HepG2 (cell line): ENCODE results near the gene ANXA5. TPM values are rescaled to one million over a fixed set of nuclear protein-coding genes. Genes with fewer than 3 reads are reported as not detected.

Experiments
- ATAC-seq: fragments of 200-7000 bp; cut with Tn5 transposase; 3 replicates; pipeline ENCODE4 v1.9.1; 2020; ENCODE audit warnings: mild to moderate bottlenecking, moderate library complexity
- BruUV-seq: library from RNA; stranded (reverse); fragments of 400-500 nt; replicated peaks from 2 replicates; lab custom pipeline; 2021; lab: Mats Ljungman, UMichigan
- CTCF ChIA-PET: fragments of 300-600 bp; formaldehyde crosslinking; extraction: SDS; loops from one replicate; lab custom pipeline; 2021; ENCODE audit warnings: low total read pairs, inconsistent platforms, low intra/inter-chr PET ratio; lab: Yijun Ruan, JAX
- POLR2A ChIA-PET: fragments of 350-600 bp; sonication (Branson Sonifier 250); formaldehyde crosslinking; loops from one replicate; lab custom pipeline; 2020; ENCODE audit warnings: antibody characterized with exemption, inconsistent platforms; lab: Yijun Ruan, JAX
- DNase-seq: peaks from one replicate; pipeline ENCODE4 v3.0.0-alpha.2; 2015; ENCODE audit warnings: low spot score
- FAIRE-seq: peaks from 3 replicates; lab custom pipeline; 2011; peaks lifted over from hg19 to GRCh38; lab: Jason Lieb, UNC
- H2AFZ ChIP-seq: one replicate; pipeline ENCODE4 v1.6.1; 2011; ENCODE audit warnings: low read length, inconsistent platforms
- H3K27ac ChIP-seq: fragments of 300-600 bp; 3 replicates; pipeline ENCODE4 v1.8.0; 2011; ENCODE audit warnings: mixed run types, mild to moderate bottlenecking, mixed read lengths, low read length, inconsistent platforms; ENCODE audit not compliant: insufficient read depth; ENCODE audit errors: extremely low read length
- H3K27me3 ChIP-seq, 2 experiments: fragments of 200-600 bp in 1 of 2; 2 replicates in 1 of 2; 3 replicates in 1 of 2; pipeline versions ENCODE4 v1.6.0 to v1.8.0; 2011; ENCODE audit warnings: low read length in 2 of 2, mild to moderate bottlenecking in 2 of 2, moderate library complexity in 2 of 2, inconsistent platforms in 1 of 2; ENCODE audit not compliant: insufficient read depth in 2 of 2, control insufficient read depth in 1 of 2
- H3K36me3 ChIP-seq, 2 experiments: fragments of 200-600 bp in 1 of 2; replicated peaks in 1 of 2; 2 replicates in 1 of 2; 3 replicates in 1 of 2; pipeline versions ENCODE4 v1.5.1 to v1.8.0; 2011; ENCODE audit warnings: low read length in 2 of 2, inconsistent platforms in 1 of 2; ENCODE audit not compliant: insufficient read depth in 2 of 2, control insufficient read depth in 1 of 2
- H3K4me1 ChIP-seq: 2 replicates; pipeline ENCODE4 v1.5.1; 2012; ENCODE audit warnings: low read length, inconsistent platforms; ENCODE audit not compliant: insufficient read depth
- H3K4me2 ChIP-seq: 2 replicates; pipeline ENCODE4 v1.6.0; 2011; ENCODE audit warnings: low read depth, low read length, inconsistent platforms
- H3K4me3 ChIP-seq, 3 experiments: fragments of 200-600 bp in 1 of 3; sonication (generic), shearing (Covaris generic) in 1 of 3; replicated peaks in 1 of 3; 2 replicates each; pipeline ENCODE4 v1.5.1; 2011 to 2016; ENCODE audit warnings: low read length in 3 of 3, inconsistent platforms in 2 of 3, low read depth in 2 of 3, mild to moderate bottlenecking in 2 of 3, control low read depth in 1 of 3, mixed read lengths in 1 of 3; ENCODE audit not compliant: insufficient read depth in 1 of 3
- H3K79me2 ChIP-seq: one replicate; pipeline ENCODE4 v1.6.1; 2011; ENCODE audit warnings: low read length, inconsistent platforms; ENCODE audit not compliant: insufficient read depth
- H3K9ac ChIP-seq: 2 replicates; pipeline ENCODE4 v1.6.0; 2011; ENCODE audit warnings: mild to moderate bottlenecking, low read depth, low read length, inconsistent platforms; ENCODE audit not compliant: insufficient read depth
- H3K9me3 ChIP-seq: 2 replicates; pipeline ENCODE4 v1.5.1; 2012; ENCODE audit warnings: mild to moderate bottlenecking, low read length
- H4K20me1 ChIP-seq: 2 replicates; pipeline ENCODE4 v1.6.0; 2011; ENCODE audit warnings: inconsistent platforms, mild to moderate bottlenecking, low read length, moderate library complexity; ENCODE audit not compliant: insufficient read depth
- EEA1 ChIP-seq: sonication (generic); formaldehyde crosslinking; IDR thresholded peaks from 2 replicates; pipeline ENCODE4 v1.5.1; 2020; ENCODE audit warnings: mild to moderate bottlenecking, missing genetic modification reagents, borderline replicate concordance
- GATAD2A ChIP-seq: IDR thresholded peaks from 2 replicates; pipeline ENCODE4 v1.6.1; 2016
- TEAD3 ChIP-seq: optimal IDR thresholded peaks from 2 replicates; pipeline ENCODE3; 2016; ENCODE audit warnings: borderline replicate concordance
- ZNF20 ChIP-seq: sonication (generic); formaldehyde crosslinking; IDR thresholded peaks from 2 replicates; pipeline ENCODE4 v1.4.0; 2020; ENCODE audit warnings: mild to moderate bottlenecking, moderate library complexity, missing genetic modification reagents
- ZNF331 ChIP-seq: sonication (generic); formaldehyde crosslinking; IDR thresholded peaks from 2 replicates; pipeline ENCODE4 v1.4.0; 2020; ENCODE audit warnings: missing genetic modification reagents
- WGBS: methylation state at CpG from one replicate; pipeline ENCODE4 v1.1.6; 2017; ENCODE audit warnings: low lambda C conversion rate; 5-methylcytosine and 5-hydroxymethylcytosine counted together
- in situ Hi-C: cut with HindIII; loops from 2 replicates; pipeline ENCODE4 v1.10.0; 2017; ENCODE audit warnings: low pct_unique_long_range_greater_than_20kb; ENCODE audit not compliant: extremely low pct_ligation_motif_present
- intact Hi-C: fragments of 100-400 bp; cut with micrococcal nuclease; formaldehyde crosslinking; loops from one replicate; pipeline ENCODE4 v1.10.0; 2022; ENCODE audit not compliant: unreplicated experiment
- polyA plus RNA-seq, 8 experiments: library from polyadenylated mRNA; depleted of rRNA in 3 of 8; stranded (reverse) in 7 of 8; unstranded in 1 of 8; fragments of >200 nt; fragmentation: Illumina TruSeq in 4 of 8; extraction: Trizol in 4 of 8; gene quantifications; 2 replicates each; pipeline versions ENCODE4 v1.2.1 to v1.2.3, GENCODE V29; 2011 to 2016; ENCODE audit warnings: low read depth in 4 of 8, missing spikeins in 1 of 8, mixed read lengths in 1 of 8; ENCODE audit not compliant: insufficient read depth in 1 of 8
- total RNA-seq, 5 experiments: library from RNA; depleted of rRNA; stranded (reverse); fragments of >200 nt; fragmentation: Illumina TruSeq; extraction: Trizol; gene quantifications; 2 replicates each; pipeline ENCODE4 v1.2.3, GENCODE V29; 2016; ENCODE audit warnings: low read depth in 1 of 5
- TF ChIP-seq, protein P1 (sequence below): sonication (generic); formaldehyde crosslinking; IDR thresholded peaks from 2 replicates; pipeline ENCODE4 v1.4.0; 2020; ENCODE audit warnings: missing genetic modification reagents

Gene ANXA5
- total and polyA plus RNA-seq, 2 of the 13 experiments (the other 11 are each of a cell fraction or from before 2014, with no cell fraction given) = 209 to 342 TPM

DNA sequence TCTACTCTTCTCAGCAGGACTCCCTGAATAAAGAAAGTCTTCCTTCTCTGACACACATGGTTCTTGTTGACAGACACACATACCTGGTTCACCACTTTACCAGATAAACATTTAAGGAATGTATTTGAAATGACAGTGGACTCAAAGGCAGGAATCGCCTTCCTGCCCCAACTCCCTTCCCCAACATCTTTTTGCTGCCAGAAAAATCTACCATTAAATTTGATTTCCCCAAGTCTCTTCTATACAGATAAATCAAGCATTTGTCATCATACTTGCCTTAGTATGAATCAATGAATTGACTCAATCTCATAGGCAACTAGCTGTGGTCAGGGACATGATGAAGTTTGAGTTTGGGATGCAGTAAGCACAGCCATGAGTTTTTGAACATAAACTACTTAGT is 23.3 kb upstream of the ANXA5 start:
- Histone ChIP-seq H4K20me1 (no peaks in the 10 kb centered on the region), H3K27me3 (peaks cover 0 to 2% of the 10 kb centered on the region in 2 experiments; a peak in 2 of 5 replicates), H3K79me2 (no peaks in the 10 kb centered on the region), H3K4me2 (no peak overlapping the region), H3K4me3 (no peak overlapping the region), H3K4me1 (no peaks in the 10 kb centered on the region), H3K9me3 (no peaks in the 10 kb centered on the region), H3K36me3 (no peaks in the 10 kb centered on the region), H3K9ac (no peak overlapping the region), H2AFZ (no peak overlapping the region), H3K27ac (no peak overlapping the region)
- 0% methylated on average over 1 of the region's 1 CpG for WGBS
- POLR2A ChIA-PET = no interaction called here
- DNase-seq (peak; percentile 35), FAIRE-seq (no peak), ATAC-seq (peak; percentile 35; the same call in 1 of the 3 replicates)
- CTCF ChIA-PET = no interaction called here
- in situ Hi-C loops = loop anchor here (10.0 kb wide), 1 partner anchor 45 kb away; no protein-coding TSS in a partner anchor
- no TSS peak for BruUV-seq
- intact Hi-C loops = no loop called here
- peak; percentile 13 for TF ChIP-seq TEAD3
- TF ChIP-seq, protein P1, sequence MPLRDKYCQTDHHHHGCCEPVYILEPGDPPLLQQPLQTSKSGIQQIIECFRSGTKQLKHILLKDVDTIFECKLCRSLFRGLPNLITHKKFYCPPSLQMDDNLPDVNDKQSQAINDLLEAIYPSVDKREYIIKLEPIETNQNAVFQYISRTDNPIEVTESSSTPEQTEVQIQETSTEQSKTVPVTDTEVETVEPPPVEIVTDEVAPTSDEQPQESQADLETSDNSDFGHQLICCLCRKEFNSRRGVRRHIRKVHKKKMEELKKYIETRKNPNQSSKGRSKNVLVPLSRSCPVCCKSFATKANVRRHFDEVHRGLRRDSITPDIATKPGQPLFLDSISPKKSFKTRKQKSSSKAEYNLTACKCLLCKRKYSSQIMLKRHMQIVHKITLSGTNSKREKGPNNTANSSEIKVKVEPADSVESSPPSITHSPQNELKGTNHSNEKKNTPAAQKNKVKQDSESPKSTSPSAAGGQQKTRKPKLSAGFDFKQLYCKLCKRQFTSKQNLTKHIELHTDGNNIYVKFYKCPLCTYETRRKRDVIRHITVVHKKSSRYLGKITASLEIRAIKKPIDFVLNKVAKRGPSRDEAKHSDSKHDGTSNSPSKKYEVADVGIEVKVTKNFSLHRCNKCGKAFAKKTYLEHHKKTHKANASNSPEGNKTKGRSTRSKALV (CRISPR knock-in tag) = no peak

DNA sequence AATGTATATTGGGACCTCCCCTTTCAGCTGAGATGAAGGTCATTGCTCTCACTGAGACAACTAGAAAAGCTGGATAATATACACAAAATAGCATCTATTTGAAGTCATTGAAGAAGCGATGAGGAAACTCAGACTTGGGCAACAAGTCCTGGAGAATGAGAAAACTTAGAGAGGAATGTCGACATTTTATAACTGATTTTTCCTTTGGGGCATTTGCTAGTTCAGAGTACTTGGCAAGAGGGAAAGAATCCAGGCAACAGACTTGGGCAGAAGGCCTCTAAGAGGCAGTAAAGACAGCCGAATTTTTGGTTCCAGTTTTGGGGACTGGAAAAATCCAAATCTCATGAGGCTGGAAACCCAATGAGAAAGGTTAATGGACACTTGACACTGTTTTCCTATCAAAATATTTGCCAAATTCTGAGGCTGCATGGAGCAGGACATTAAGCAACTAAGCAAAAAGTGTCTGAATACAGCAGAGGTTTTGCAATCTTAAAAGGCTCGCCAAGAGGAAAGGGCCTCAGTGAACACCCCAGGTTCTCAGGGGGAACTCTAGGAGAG is 21.0 kb upstream of the ANXA5 start:
- in situ Hi-C loops = no loop called here
- no peaks in the 10 kb centered on the region for H3K36me3 ChIP-seq
- ChIA-PET POLR2A (no interaction called here), CTCF (no interaction called here)
- H3K27me3 ChIP-seq = no peaks in the 10 kb centered on the region; a peak in 1 of 5 replicates
- 3% methylated on average over 3 of the region's 4 CpGs for WGBS
- H3K27ac ChIP-seq = no peak overlapping the region
- H3K79me2 ChIP-seq = no peaks in the 10 kb centered on the region
- no TSS peak for BruUV-seq
- no peak overlapping the region for H3K4me3 ChIP-seq
- intact Hi-C loops = no loop called here
- no peak overlapping the region for H3K4me2 ChIP-seq
- no peaks in the 10 kb centered on the region for H3K9me3 ChIP-seq
- H2AFZ ChIP-seq = no peak overlapping the region
- H3K9ac ChIP-seq = no peak overlapping the region
- no peak for ATAC-seq
- no peak for FAIRE-seq
- H4K20me1 ChIP-seq = no peaks in the 10 kb centered on the region
- TF ChIP-seq ZNF20 (CRISPR knock-in tag) = no peak
- no peak for TF ChIP-seq EEA1
- no peak for TF ChIP-seq GATAD2A (CRISPR knock-in tag)
- TF ChIP-seq ZNF331 (CRISPR knock-in tag) = no peak
- DNase-seq = no peak
- H3K4me1 ChIP-seq = no peaks in the 10 kb centered on the region
